ENCODE data around the gene TTC3.
"Not testable (repeated sequence)": the region's sequence is repeated elsewhere in the genome, so short reads cannot be mapped to it uniquely, and the experiment has no call there.

Gene TTC3

GRCh38 chr21:37136261-37136660 lies 63.2 kb downstream of the TTC3 start:
- Mint-ChIP-seq H3K36me3 (peaks cover 44% of the 10 kb centered on the region), H3K4me3 (no peak overlapping the region), H3K27me3 (no peaks in the 10 kb centered on the region), H3K27ac (peak overlapping the region; percentile 35), H3K9me3 (no peaks in the 10 kb centered on the region), H3K4me1 (no peaks in the 10 kb centered on the region)
- DNase-seq (ENCODE audit: low spot score in 2 of 2) (no peak), ATAC-seq (ENCODE audit: low read depth) (no peak)

DNA sequence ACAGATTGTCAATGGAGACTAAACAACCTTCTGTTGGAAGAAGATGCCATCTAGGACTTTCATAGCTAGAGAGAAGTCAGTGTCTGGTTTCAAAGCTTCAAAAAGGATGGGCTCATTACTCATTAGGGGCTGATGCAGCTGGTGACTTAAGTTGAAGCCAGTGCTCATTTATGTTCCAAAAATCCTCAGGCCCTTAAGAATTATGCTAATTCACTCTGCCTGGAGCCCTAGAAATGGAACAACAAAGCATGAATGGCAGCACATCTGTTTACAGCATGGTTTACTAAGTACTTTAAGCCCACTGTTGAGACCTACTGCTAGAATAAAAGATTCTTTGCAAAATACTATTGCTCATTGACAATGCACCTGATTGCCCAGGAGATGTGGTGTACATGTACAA lies 63.7 kb downstream of the TTC3 start:
- H3K4me1 Mint-ChIP-seq, result no peaks in the 10 kb centered on the region
- H3K9me3 Mint-ChIP-seq, result no peaks in the 10 kb centered on the region
- no peak overlapping the region for H3K4me3 Mint-ChIP-seq
- no peak for DNase-seq (ENCODE audit: low spot score in 2 of 2)
- H3K27ac Mint-ChIP-seq, result no peak overlapping the region
- peaks cover 44% of the 10 kb centered on the region for H3K36me3 Mint-ChIP-seq
- ATAC-seq (ENCODE audit: low read depth), result no peak
- no peaks in the 10 kb centered on the region for H3K27me3 Mint-ChIP-seq

DNA sequence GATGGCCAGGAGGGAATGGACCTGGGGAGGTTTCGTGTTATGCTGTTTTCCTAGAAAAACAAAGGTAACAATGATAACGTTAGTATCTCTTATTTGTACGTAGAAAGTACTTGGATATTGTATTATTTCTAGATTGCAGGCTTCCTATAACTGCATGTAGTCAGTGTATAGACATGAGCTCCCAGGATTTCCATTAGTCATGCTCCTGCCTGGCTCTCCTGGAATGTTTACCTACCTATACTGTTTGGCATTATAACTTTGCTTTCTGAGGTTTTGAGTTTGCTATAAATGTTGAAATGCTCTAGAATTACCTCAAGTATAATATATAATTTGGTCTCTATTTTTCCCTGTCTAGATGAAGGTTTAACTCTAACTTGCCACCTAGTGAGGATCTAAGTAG lies 66.1 kb downstream of the TTC3 start:
- Mint-ChIP-seq H3K9me3 (no peaks in the 10 kb centered on the region), H3K4me1 (no peaks in the 10 kb centered on the region), H3K27me3 (no peaks in the 10 kb centered on the region), H3K36me3 (peaks cover 44% of the 10 kb centered on the region), H3K4me3 (no peak overlapping the region), H3K27ac (no peak overlapping the region)
- ATAC-seq (ENCODE audit: low read depth) (no peak), DNase-seq (ENCODE audit: low spot score in 2 of 2) (no peak)

- H3K36me3 Mint-ChIP-seq, result peaks cover 46% of the 10 kb centered on the region
- no peaks in the 10 kb centered on the region for H3K9me3 Mint-ChIP-seq
- ATAC-seq (ENCODE audit: low read depth) (no peak), DNase-seq (ENCODE audit: low spot score in 2 of 2) (no peak)
- H3K27me3 Mint-ChIP-seq, result no peaks in the 10 kb centered on the region
- no peak overlapping the region for H3K4me3 Mint-ChIP-seq
- H3K27ac Mint-ChIP-seq, result no peak overlapping the region
- no peaks in the 10 kb centered on the region for H3K4me1 Mint-ChIP-seq
Observed at GRCh38 chr21:37139902-37140301, 66.8 kb downstream of the TTC3 start.

GRCh38 chr21:37143392-37143791 lies 70.3 kb downstream of the TTC3 start:
- not testable (repeated sequence) for ATAC-seq (ENCODE audit: low read depth); DNase-seq (ENCODE audit: low spot score in 2 of 2)

DNA sequence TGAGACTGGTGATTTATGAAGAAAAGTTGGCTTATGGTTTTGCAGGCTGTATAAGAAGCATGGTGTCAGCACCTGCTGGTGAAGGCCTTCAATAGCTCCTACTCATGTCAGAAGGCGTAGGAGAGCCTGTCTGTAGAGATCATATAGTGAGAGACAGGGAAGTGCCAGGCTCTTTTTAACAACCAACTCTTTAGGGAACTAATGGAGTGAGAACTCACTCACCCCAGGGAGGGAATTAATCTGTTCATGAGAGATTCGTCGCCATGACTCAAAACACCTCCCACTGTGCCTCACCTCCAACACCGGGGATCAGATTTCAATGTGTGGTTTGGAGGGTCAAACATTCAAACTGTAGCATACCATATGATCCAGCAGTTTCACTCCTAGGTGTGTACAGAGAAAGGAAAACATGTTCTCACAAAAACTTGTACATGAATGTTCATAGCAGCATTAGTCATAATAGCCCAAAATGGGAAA lies 72.6 kb downstream of the TTC3 start:
- DNase-seq (ENCODE audit: low spot score in 2 of 2) (no peak), ATAC-seq (ENCODE audit: low read depth) (no peak)
- peaks cover 50% of the 10 kb centered on the region for H3K36me3 Mint-ChIP-seq
- no peaks in the 10 kb centered on the region for H3K9me3 Mint-ChIP-seq
- H3K4me3 Mint-ChIP-seq, result no peak overlapping the region
- no peaks in the 10 kb centered on the region for H3K27me3 Mint-ChIP-seq
- H3K4me1 Mint-ChIP-seq, result peaks cover 7% of the 10 kb centered on the region
- H3K27ac Mint-ChIP-seq, result peak overlapping the region; percentile 71

More at GRCh38 chr21:37143392-37143791, 70.3 kb downstream of the TTC3 start:
- H3K27me3 Mint-ChIP-seq, H3K4me3 Mint-ChIP-seq, H3K27ac Mint-ChIP-seq, H3K4me1 Mint-ChIP-seq, H3K9me3 Mint-ChIP-seq: not testable (repeated sequence)
- peaks cover 42% of the 10 kb centered on the region for H3K36me3 Mint-ChIP-seq

DNA sequence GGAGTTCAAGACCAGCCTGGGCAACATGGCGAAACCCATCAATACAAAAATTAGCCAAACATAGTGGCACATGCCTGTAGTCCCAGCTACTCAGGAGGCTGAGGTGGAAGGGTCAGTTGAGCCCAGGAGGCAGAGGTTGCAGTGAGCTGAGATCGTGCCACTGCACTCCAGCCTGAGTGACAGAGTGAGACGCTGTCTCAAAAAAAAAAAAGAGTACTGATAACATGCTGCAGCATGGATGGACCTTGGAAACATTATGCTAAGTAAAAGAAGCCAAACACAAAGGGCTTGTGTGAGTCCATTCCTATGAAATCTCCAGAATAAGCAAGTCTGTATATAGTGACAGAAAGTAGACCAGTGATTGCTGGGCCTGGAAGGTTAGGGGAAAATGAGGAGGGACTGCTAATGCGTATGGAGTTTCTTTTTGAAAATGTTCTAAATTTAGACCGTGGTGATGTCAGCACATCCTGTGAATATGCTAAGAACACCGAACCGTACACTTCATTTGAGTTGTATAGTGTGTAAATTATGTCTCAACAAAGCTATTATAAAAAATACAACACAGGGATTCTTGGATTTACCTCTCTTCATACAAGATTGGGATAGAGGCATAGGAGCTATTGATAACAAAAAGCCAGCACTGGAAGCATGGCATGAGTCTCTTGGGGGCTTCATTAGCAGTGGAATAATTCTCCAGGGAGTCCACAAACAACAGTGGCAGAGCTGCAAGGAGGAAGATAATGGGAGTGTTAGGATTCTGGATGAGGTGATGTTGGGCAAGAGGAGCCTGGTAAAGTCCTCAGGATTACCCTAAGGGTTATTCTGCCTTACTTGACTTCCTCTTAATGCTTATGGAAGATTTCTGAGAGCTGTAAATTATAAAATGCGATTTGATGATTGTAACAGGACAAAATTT lies 73.5 kb downstream of the TTC3 start:
- Mint-ChIP-seq H3K36me3 (peaks cover 48% of the 10 kb centered on the region), H3K4me3 (no peak overlapping the region), H3K4me1 (peaks cover 7% of the 10 kb centered on the region), H3K27me3 (no peaks in the 10 kb centered on the region), H3K9me3 (no peaks in the 10 kb centered on the region), H3K27ac (peak overlapping the region; percentile 71)
- ATAC-seq (ENCODE audit: low read depth), result no peak
- no peak for DNase-seq (ENCODE audit: low spot score in 2 of 2)

DNA sequence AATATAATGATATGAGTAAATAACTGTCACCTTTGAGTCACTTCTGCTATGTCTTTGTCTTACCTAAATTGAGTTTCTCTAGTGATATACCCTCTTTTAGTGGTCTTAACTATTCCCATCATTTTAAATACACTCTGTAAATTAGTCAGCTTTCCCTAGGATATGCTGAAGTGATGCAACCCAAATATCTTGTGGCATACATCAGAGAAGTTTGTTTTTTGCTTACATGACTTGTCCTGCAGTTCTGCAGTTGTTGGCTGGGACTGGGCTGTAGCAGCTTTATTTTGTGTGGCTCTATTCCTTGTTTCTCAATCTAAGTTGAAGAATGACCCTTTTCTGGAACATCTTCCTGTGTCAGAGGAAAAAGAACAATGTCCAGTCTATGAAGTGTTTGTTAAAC lies 76.4 kb downstream of the TTC3 start:
- peaks cover 52% of the 10 kb centered on the region for H3K36me3 Mint-ChIP-seq

GRCh38 chr21:37153196-37153934 lies 80.3 kb downstream of the TTC3 start:
- no peaks in the 10 kb centered on the region for H3K4me1 Mint-ChIP-seq
- H3K9me3 Mint-ChIP-seq, result no peaks in the 10 kb centered on the region
- no peaks in the 10 kb centered on the region for H3K27me3 Mint-ChIP-seq
- no peak overlapping the region for H3K4me3 Mint-ChIP-seq
- no peak for DNase-seq (ENCODE audit: low spot score in 2 of 2)
- peaks cover 35% of the 10 kb centered on the region for H3K36me3 Mint-ChIP-seq
- ATAC-seq (ENCODE audit: low read depth), result no peak
- H3K27ac Mint-ChIP-seq, result no peak overlapping the region

More for the DNA sequence above, 76.4 kb downstream of the TTC3 start:
- Mint-ChIP-seq H3K4me1 (peaks cover 7% of the 10 kb centered on the region), H3K9me3 (no peaks in the 10 kb centered on the region), H3K27me3 (no peaks in the 10 kb centered on the region), H3K27ac (no peak overlapping the region), H3K4me3 (no peak overlapping the region)
- ATAC-seq (ENCODE audit: low read depth), result no peak
- DNase-seq (ENCODE audit: low spot score in 2 of 2), result no peak

- DNase-seq (ENCODE audit: low spot score in 2 of 2), result no peak
- Mint-ChIP-seq H3K36me3 (peaks cover 40% of the 10 kb centered on the region), H3K4me3 (no peak overlapping the region), H3K27me3 (no peaks in the 10 kb centered on the region), H3K9me3 (no peaks in the 10 kb centered on the region), H3K27ac (no peak overlapping the region), H3K4me1 (peaks cover 3% of the 10 kb centered on the region)
- ATAC-seq (ENCODE audit: low read depth), result no peak
Observed at GRCh38 chr21:37153935-37154350, 80.9 kb downstream of the TTC3 start.

DNA sequence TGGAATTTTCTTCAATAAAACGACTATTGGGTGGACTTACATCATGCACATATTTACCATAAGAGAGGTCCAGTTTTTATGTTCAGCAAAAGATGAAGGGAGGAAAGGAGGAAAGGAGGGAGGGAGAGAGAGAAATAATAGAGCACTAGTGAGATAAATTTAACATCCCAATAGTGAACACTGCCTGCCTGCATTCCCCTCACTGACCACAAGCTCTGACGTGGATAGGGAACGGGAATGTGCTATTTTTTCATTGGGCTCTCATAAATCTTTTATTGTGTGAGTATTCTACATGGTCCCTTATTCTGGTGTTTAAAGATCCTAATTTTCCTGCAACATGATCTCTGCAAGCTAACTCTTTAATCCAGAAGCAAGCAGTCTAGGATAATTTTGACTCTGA lies 82.1 kb downstream of the TTC3 start:
- no peaks in the 10 kb centered on the region for H3K9me3 Mint-ChIP-seq
- peaks cover 4% of the 10 kb centered on the region for H3K4me1 Mint-ChIP-seq
- ATAC-seq (ENCODE audit: low read depth) (no peak), DNase-seq (ENCODE audit: low spot score in 2 of 2) (no peak)
- peaks cover 40% of the 10 kb centered on the region for H3K36me3 Mint-ChIP-seq
- no peak overlapping the region for H3K27ac Mint-ChIP-seq
- H3K27me3 Mint-ChIP-seq, result no peaks in the 10 kb centered on the region
- no peak overlapping the region for H3K4me3 Mint-ChIP-seq

GRCh38 chr21:37157938-37158337 lies 84.9 kb downstream of the TTC3 start:
- DNase-seq (ENCODE audit: low spot score in 2 of 2) (no peak), ATAC-seq (ENCODE audit: low read depth) (no peak)
- Mint-ChIP-seq H3K36me3 (peaks cover 34% of the 10 kb centered on the region), H3K27me3 (no peaks in the 10 kb centered on the region), H3K4me1 (peaks cover 4% of the 10 kb centered on the region), H3K9me3 (no peaks in the 10 kb centered on the region), H3K27ac (no peak overlapping the region), H3K4me3 (no peak overlapping the region)

- Mint-ChIP-seq H3K36me3 (peaks cover 27% of the 10 kb centered on the region), H3K9me3 (no peaks in the 10 kb centered on the region), H3K4me3 (no peak overlapping the region), H3K4me1 (peaks cover 4% of the 10 kb centered on the region), H3K27me3 (no peaks in the 10 kb centered on the region), H3K27ac (peak overlapping the region; percentile 26)
- no peak for ATAC-seq (ENCODE audit: low read depth)
- DNase-seq (ENCODE audit: low spot score in 2 of 2), result no peak
Observed at GRCh38 chr21:37159053-37159776, 86.2 kb downstream of the TTC3 start.

- no peak overlapping the region for H3K4me3 Mint-ChIP-seq
- H3K27me3 Mint-ChIP-seq, result no peaks in the 10 kb centered on the region
- no peak overlapping the region for H3K27ac Mint-ChIP-seq
- H3K36me3 Mint-ChIP-seq, result peaks cover 26% of the 10 kb centered on the region
- peaks cover 4% of the 10 kb centered on the region for H3K4me1 Mint-ChIP-seq
- ATAC-seq (ENCODE audit: low read depth), result no peak
- H3K9me3 Mint-ChIP-seq, result no peaks in the 10 kb centered on the region
- no peak for DNase-seq (ENCODE audit: low spot score in 2 of 2)
Observed at GRCh38 chr21:37159949-37160348, 86.9 kb downstream of the TTC3 start.
